GM12872 (cell line): ENCODE results near the gene CAPN15.

Experiments
- CTCF ChIP-seq: IDR thresholded peaks from 3 replicates; pipeline ENCODE4 v1.5.1; 2011; ENCODE audit warnings: low read depth, mild to moderate bottlenecking, low read length, moderate library complexity; ENCODE audit not compliant: insufficient read depth

The CAPN15 gene

GRCh38 chr16:519841-520687 lies 7.4 kb upstream of the CAPN15 start:
- TF ChIP-seq CTCF: no peak

GRCh38 chr16:520847-521246 lies 6.7 kb upstream of the CAPN15 start:
- TF ChIP-seq CTCF: no peak

DNA sequence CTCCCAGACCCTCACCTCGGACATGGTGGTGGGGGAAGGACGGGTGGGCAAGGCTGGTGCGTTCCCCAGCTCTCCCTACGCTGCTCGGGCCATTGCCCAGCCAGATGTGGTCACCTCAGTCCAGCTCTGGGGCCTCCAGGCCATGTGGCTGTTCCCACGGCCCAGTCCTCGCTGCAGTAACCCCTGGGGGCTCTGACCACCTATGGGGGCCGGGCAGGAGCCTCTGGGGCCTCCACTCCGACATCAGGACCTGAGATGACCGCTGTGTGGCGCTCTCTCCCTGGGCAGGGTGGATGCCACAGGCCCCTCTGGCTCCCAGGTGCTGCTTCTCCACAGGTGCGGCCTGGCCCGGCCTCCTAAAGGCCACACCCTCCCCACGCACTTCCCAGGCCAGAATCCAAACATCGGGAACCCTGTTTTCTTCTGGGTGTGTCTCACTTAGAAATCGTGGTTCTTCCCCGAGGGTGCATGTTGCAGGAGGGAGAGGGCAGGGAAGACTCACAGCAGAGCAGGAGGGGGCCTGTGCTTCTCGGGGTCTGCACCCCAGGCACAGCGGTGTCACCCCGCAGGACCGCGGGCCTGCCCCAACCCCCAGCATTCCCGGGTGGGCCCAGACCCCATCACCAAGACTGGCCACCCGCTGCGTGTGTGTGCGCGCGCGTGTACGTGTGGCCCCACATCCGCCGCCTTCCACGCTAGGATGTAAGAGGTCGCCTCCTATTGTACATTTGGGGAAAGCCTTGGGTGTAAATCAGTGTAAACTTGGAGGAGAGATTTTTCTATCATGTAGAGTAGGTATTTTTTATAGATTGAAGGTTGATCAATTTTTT lies 5.9 kb upstream of the CAPN15 start:
- TF ChIP-seq CTCF: no peak

DNA sequence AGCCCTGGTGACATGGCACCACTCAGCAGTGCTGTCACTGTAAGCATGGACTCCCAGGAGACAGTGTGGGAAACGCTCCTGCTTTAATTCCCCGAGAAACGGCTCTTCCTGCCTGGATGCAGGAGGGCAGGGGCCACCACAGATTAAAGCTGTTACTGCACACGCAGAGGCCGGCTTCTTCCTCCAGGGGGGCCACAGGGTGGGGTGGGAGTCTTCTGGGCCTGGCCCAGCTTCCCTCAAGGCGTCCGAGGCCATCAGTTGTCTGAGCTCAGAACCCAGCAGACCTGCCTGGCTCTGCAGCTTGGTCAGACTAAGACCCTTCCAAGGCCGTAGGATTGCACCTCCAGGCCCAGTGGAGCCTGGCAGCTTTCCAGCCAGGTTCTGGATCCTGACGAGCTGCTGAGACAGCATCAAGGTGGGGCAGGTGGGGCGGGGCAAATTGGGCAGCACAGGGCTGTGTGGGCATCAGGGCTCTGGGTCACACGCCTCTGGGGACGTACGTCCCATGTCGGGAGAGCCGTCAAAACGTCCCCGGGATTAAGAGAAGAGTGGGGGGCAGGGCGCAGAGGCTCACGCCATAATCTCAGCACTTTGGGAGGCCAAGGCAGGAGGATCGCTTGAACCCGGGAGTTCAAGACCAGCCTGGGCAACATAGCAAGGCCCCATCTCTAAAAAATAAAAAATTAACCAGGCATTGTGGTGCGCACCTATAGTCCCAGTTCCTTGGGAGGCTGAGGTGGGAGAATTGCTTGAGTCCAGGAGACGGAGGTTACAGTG lies 5.0 kb upstream of the CAPN15 start:
- TF ChIP-seq CTCF: no peak

- no peak for TF ChIP-seq CTCF
Measured at GRCh38 chr16:523097-523741, 4.3 kb upstream of the CAPN15 start.

- TF ChIP-seq CTCF: no peak
Measured at GRCh38 chr16:524274-525040, 3.1 kb upstream of the CAPN15 start.
